ENCODE measurements around the gene NAGLU.
A peak's percentile ranks its signal among the peaks of the same experiment; 100 is the strongest.
"Not testable (repeated sequence)": the region's sequence is repeated elsewhere in the genome, so short reads cannot be mapped to it uniquely, and the experiment has no call there.

NAGLU gene

DNA sequence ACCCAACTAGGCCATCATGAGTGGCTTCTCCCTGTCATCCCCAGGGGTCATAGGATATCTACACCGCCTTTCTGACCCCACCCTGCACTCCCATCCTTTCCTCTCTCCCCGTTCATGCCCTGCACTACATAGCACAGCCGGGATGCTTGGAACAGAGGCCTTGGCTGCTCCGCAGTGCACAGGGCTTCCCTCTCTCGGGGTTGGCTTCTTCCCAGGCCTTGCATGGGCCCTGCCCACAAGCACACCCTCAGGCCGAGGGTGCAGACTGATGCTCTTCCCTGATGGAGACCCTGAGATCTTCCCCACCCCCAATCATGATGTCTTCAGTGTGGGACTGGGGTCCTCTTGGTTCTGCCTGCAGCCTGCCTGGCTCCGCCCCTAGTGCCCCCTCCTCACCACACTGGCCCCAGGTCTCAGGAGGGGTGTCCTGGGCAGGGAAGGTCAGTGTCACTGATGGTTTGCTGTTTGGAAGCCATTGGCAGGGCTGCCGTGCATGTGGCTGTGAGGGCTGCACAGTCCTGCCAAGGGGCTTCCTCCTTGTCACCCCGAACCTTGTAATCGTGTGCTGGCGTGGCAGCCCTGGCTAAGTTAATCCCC is 14.3 kb upstream of the NAGLU start:
- no peak for DNase-seq

DNA sequence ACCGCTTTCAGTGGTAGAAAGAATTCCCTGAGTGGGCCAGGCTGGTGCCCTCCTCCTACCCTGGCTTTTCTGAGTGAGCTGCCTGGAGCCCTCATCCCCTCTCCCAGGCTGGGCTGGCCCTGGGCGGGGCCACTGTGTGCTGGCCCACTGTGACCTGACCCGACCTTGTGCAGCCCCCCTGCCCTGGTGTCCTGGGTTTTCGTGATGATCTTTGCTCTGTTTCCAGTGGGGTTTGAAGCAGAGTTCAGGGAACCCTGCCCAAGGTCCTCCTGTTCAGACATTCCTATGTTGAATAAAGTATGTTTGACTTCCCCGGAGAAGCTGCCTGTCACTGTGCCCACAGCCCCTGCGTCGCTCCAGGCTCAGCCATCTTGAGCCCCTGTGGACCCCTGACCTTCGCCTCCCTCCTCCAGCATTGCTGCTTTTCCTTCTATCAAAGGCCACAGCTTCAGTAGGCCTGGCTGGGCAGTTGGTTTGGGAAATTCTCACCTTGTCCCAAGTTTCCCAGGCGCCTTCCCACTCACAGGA is 13.7 kb upstream of the NAGLU start:
- DNase-seq: no peak

DNA sequence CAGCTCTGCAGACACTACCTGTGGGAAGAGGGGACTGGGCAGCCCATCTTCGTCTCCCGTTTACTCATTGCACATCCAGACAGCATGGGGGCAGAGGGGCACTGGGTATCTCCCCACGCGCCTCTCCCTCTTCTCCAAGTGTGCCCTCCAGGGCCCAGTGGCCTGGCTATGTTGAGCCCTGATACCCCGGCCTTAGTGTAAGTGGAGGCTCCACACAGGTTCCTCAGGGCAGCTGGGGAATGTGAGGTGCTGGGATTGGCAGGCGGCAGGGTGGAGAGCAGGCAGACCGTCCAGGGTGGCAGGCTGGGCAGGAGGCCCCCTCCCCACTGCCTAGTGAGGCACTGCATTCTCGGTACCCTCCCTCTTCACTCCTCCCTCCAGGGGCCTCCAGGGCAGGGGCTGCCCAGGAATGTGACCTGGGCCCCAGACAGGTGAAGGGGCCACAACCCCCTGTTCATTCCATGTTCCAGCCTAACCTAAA is 13.2 kb upstream of the NAGLU start:
- no peak for DNase-seq

DNA sequence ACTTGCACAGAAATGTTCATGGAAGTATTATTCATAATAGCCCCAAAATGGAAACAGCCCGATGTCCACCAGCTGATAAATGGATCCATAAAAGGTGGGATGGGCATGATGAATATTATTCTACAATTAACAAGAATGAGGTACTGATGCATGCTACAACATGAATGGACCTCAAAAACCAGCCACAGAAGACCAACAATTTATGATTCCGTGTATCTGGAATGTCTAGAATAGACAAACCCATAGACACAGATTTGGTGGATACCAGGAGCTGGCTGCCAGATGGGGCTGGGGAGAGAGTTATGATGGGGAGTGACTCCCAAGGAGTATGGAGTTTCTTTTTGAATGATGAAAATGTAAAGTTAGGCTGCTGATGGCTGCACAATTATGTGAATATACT is 10.8 kb upstream of the NAGLU start:
- no peak for DNase-seq

DNA sequence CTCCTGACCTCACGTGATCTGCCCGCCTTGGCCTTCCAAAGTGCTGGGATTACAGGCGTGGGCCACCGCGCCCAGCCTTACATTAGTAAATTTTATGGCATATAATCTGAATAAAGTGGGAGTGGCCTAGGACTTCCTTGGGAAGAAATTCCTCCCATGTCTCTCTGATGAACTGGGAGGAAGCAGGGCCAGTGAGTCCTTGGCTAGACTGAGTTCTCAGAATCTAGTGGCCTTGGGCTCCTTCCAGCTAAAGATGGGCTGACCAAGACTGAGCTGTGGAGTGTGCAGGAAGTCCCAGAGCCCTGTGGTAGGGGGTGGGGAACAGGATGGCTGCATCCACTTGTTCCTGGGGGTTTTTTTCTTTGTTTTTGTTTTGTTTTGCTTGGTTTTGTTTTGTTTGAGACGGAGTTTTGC is 10.0 kb upstream of the NAGLU start:
- DNase-seq: no peak

DNA sequence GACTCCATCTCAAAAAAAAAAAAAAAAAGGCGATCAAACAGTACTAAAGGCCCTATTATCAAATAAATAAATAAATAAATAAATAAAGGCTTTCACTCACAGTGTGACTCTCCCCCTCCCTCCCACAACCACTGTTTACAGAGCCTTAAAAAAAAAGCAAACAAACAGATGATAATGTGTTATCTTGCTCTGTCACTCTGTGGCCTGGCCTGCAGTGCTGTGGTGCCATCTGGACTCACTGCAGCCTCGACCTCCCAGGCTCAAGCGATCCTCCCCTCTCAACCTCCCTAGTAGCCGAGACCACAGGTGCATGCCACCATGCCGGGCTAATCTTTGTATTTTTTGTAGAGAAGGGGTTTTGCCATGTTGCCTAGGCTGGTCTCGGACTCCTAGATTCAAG is 8.1 kb upstream of the NAGLU start:
- no peak for DNase-seq

DNA sequence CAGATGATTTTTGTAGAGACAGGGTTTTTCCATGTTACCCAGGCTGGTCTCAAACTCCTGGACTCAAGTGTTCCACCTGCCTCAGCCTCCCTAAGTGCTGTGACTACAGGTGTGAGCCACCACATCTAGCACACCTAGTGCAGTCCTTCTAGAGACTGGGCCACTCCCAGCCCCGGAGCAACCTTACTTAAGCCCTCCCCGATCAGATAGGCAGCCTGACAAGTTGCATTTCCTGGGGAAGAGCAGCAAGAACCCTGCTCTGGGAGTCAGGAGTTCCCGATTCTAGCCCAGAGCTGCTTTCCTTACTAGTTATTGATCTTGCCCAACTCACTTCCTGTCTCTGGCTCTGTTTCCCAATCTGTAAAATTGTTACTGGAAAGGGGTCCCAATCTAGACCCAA is 7.0 kb upstream of the NAGLU start:
- no peak for DNase-seq

DNA sequence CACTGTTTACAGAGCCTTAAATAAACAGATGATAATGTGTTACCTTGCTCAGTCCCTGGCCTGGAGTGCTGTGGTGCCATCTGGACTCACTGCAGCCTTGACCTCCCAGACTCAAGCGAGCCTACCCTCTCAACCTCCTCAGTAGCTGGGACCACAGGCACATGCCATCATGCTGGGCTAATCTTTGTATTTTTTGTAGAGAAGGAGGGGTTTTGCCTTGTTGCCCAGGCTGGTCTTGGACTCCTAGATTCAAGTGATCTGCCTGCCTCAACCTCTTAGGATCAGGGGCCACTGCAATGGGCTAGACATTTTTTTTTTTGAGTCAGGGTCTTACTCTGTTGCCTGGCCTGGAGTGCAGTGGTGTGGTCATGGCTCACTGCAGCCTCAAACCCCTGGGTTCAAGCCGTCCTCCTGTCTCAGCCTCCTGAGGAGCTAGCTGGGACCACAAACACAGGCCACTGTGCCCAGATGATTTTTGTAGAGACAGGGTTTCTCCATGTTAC is 5.0 kb upstream of the NAGLU start:
- no peak for DNase-seq

DNA sequence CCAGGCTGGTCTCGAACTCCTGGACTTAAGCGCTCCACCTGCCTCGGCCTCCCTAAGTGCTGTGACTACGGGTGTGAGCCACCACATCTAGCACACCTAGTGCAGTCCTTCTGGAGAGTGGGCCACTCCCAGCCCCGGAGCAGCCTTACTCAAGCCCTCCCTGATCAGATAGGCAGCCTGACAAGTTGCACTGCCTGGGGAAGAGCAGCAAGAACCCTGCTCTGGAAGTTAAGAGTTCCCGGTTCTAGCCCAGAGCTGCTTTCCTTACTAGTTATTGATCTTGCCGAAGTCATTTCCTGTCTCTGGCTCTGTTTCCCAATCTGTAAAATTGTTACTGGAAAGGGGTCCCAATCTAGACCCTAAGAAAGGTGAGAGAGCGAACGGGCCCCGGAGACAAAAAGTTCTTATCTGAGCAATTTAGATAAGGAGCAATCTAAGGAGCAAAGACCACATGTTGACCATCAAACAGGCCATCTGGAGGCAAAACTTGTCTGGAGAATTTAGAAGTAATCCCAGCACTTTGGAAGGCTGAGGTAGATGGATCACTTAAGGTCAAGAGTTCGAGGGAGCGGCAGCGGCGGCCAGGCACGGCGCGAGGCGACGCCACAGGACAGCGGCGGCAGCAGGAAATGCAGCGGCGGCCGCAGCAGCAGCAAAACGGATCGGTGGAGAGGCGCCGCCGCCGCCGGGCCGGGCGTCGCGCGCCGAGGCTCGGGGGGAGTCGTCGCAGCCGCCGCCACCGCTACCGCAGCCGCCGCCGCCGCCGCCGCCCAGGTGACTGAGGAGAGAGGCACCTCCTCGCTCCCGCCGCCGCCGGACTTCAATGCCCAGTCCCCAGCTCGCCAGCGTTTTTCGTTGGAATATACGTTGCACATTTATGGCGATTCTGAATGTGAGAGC is 4.3 kb upstream of the NAGLU start:
- peak; percentile 44 for DNase-seq

DNA sequence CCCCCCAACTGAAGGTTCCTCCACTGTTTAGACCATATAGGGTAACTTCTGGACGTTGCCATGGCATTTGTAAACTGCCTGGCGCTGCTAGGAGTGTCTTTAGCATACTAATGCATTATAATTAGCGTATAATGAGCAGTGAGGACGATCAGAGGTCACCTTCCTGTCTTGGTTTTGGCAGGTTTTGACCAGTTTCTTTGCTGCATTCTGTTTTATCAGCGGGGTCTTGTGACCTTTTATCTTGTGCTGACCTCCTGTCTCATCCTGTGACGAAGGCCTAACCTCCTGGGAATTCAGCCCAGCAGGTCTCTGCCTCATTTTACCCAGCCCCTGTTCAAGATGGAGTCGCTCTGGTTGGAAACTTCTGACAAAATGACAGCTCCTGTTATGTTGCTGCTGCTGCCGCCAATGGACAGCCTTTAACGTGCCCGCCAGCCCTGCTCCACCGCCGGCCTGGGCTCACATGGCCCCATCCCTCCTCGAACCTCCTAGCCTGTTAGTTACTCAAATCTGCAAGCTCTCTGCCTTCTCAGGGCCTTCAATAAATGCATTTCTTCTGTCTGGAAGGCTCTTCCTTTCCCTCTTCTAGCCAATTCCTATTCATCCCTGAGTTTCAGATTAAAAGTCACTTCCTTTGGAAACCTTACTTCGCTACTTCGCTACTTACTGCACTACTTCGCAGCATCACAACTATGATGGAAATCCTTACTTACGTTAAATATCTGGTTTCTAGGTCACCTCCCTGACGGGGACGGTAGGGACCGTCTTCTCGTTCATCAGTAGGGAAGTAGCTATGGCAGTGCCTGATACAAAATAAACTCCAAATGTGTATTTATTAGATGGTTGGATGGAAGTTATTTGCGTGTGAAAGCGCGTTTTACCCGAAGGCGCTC is 640 bp upstream of the NAGLU start:
- no peak for DNase-seq

DNA sequence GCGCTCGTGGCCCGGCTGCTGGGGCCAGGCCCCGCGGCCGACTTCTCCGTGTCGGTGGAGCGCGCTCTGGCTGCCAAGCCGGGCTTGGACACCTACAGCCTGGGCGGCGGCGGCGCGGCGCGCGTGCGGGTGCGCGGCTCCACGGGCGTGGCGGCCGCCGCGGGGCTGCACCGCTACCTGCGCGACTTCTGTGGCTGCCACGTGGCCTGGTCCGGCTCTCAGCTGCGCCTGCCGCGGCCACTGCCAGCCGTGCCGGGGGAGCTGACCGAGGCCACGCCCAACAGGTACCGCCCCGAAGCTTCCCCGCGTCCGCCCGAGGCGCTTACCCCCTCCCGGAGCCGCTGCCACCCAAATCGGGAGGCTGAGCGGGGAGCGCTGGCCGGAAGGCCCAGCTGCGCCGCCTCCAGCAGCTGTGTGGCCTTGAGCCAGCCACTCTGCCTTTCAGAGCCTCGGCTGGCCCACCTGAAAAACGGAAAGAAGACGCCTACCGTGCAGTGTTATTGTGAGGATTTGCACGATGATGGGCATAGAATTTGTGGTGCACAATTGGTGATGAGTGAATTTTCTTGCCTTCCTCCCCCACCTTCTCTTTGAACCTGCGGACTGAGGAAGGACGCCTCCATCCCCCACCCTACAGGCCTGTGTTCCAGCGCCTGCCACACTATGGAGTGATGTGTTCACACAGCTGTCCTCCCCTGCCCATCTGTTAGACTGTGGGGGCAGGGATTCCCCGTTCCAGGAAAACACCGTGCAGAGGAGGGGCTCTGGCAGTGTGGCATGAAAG is 523 bp downstream of the NAGLU start:
- DNase-seq: peak; percentile 59

DNA sequence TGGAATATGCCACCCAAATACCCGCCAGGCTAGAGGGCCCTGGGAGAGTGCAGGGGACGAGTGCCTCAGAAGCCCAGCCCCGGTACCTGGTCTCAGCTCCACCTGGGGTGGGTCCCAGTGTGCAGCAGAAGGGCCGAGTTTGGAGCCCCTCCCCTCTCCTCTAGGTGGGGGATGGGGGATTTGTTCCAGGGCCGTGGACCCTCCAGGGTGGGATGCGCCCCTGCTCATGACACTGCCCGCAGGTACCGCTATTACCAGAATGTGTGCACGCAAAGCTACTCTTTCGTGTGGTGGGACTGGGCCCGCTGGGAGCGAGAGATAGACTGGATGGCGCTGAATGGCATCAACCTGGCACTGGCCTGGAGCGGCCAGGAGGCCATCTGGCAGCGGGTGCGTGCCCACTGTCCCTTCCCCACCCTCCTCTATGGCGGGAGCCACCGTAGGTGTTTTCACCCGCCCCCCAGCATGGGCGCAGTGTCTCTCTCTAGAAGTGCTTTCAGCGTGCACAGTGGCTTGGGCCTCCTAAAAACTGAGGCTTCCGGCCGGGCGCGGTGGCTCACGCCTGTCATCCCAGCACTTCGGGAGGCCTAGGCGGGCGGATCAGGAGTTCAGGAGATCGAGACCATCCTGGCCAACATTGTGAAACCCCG is 1.2 kb downstream of the NAGLU start:
- DNase-seq: no peak

DNA sequence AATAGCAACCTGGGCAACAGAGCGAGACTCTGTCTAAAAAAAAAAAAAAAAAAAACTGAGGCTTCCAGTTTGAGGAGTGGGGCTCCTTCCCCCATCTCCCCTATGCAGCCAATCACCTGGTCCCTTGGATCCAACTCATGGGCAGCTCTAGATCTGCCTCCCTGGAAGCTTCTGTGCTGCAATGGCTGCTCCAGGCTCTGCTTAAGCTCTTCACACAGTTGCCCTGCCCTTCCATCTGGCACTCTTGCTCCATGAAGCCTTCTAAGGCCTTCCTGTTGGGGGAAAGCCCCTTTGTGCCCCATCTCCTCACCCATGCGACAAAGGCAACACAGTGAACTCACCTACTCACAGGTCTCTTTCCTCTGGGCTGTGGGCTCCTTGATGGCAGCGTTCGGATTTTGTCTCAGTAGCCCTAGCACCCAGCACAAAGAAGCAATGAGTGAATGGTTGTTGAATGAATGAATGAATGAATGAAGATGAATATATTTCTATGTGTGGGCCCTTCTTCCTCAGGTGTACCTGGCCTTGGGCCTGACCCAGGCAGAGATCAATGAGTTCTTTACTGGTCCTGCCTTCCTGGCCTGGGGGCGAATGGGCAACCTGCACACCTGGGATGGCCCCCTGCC is 1.9 kb downstream of the NAGLU start:
- no peak for DNase-seq

DNA sequence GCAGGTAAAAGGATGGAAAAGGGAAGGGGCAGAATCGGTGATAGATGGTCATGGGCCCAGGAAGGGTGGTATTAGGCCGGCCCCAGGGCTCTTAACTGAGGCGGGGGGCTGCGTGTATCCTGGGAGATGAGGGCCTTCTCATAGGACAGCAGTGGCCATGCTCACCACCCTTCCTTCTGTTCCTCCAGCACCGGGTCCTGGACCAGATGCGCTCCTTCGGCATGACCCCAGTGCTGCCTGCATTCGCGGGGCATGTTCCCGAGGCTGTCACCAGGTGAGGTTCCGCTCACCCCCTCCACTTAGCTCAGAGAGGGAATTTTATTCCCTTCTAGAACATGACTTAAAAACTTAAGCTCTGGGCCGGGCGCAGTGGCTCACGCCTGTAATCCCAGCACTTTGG is 2.4 kb downstream of the NAGLU start:
- DNase-seq: no peak

DNA sequence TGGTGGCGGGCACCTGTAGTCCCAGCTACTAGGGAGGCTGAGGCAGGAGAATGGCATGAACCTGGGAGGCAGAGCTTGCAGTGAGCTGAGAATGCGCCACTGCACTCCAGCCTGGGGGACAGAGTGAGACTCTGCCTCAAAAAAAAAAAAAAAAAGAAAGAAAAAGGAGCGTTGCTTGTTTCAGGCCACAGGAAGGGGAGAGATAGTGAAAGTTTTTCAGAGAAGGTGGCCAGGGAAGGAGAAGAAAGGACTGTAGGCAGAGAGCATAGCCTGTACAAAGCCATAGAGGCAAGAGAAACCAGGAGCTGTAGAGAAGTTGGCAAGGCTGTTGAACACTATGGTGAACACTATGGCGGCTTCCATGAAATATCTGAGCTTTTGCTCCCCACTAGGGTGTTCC is 4.5 kb downstream of the NAGLU start:
- DNase-seq: not testable (repeated sequence)

DNA sequence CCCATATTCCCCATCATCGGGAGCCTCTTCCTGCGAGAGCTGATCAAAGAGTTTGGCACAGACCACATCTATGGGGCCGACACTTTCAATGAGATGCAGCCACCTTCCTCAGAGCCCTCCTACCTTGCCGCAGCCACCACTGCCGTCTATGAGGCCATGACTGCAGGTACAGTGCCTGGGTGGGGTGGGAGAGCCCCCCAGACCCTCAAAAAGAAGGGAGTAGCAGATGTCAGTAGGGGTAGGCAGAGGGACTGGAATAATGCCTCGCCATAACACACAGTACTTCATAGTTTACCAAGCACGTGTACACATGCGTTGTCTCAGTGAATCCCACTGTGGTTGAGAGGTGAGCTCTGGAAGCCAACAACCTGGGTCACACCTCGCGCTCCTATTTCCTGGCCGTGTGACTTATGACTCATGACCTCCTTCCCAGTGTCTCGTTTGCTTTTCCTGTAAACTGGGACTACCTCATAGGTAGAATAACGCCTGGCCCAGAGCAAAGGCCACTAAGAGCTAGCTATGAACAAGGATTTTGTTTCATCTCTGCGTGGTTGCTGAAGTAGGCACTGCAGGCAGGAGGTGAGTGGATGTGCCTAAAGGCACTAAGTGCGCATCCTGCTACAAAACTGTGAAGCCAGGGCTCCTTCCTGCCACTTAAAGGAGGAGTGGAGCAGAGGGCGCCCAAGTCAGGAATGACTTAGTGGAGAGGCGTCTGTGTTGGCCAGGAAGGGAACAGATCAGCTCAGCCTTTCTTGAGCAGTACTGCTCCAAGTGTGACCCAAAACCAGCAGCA is 5.2 kb downstream of the NAGLU start:
- no peak for DNase-seq

DNA sequence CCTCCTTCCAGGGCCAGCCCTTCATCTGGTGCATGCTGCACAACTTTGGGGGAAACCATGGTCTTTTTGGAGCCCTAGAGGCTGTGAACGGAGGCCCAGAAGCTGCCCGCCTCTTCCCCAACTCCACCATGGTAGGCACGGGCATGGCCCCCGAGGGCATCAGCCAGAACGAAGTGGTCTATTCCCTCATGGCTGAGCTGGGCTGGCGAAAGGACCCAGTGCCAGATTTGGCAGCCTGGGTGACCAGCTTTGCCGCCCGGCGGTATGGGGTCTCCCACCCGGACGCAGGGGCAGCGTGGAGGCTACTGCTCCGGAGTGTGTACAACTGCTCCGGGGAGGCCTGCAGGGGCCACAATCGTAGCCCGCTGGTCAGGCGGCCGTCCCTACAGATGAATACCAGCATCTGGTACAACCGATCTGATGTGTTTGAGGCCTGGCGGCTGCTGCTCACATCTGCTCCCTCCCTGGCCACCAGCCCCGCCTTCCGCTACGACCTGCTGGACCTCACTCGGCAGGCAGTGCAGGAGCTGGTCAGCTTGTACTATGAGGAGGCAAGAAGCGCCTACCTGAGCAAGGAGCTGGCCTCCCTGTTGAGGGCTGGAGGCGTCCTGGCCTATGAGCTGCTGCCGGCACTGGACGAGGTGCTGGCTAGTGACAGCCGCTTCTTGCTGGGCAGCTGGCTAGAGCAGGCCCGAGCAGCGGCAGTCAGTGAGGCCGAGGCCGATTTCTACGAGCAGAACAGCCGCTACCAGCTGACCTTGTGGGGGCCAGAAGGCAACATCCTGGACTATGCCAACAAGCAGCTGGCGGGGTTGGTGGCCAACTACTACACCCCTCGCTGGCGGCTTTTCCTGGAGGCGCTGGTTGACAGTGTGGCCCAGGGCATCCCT is 7.4 kb downstream of the NAGLU start:
- DNase-seq: no peak

DNA sequence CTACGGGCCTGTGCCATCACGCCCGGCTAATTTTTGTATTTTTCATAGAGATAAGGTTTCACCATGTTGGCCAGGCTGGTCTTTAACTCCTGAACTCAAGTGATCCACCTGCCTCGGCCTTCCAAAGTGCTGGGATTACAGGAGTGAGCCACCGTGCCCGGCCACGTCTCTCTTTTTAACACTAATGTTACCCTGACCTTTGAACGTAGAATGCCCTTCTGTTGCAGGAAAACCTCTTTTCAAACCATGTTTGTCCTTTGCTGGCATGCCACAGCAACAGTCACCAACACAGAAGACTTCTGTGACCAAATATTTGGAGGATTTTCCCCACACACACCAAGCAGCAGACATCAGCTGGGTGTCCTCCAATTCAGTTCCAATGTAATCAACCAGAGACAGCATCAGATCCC is 8.8 kb downstream of the NAGLU start:
- DNase-seq: no peak
